Hematopoietic multipotent progenitor cell treated with erythropoietin and hydrocortisone succinate and interleukin-3 and kit ligand, for 8 days (in vitro differentiated cells): ENCODE measurements around the gene KRTAP26-1.

Source experiments
- DNase-seq: peaks from one replicate; pipeline ENCODE4 v3.0.0-alpha.2; 2015

Gene KRTAP26-1, protein sequence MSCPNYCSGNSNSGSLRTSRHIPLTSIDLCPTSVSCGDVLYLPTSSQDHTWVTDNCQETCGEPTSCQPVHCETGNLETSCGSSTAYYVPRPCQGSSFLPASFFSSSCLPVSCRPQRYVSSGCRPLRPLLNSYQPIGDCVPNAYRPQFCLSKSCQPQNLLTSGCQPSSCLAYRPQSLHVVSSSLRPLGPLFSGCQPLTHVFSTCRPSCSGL

DNA sequence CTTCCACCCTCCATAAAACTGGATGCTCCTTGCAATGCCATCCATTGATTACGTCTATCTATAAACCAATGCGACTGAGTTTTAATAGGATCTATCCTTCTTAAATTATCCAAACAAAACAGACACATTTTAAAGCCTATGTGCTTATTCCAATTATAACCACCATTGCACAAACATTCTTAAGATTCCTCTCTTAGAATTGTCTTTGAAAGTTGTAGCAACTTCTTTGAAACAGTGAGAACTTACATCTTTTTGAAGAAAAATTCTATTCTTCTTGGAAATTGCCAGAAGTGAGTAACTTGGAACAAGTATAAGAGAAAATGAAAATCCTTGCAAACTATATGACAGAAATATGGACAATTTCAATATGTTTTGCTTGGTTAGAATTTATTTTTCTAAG is at the start of gene KRTAP26-1:
TSS of gene KRTAP26-1 (minus strand) at position 101 of the 400 bp plus-strand sequence. CDS start 280 bp downstream, outside the sequence.
- no peak for DNase-seq

DNA sequence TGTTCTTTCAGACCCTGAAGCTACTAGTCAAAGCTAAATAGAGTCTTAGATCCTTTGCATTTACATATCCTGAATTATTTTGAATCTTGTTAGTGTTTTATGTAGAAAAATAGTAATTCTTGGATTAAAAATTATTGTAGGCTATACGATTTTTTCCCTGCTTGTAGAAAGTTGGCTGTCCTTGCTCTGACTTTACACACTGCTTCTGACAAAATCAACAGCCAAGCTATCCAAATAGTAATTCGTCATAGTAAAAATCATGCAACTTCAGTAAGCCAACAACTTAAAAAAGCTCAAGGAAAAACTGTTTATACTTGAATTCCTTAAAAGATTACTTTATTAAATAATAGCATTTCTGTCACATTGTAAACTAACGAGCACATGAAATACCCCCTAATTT is 35.8 kb upstream of the KRTAP26-1 start:
- no peak for DNase-seq

DNA sequence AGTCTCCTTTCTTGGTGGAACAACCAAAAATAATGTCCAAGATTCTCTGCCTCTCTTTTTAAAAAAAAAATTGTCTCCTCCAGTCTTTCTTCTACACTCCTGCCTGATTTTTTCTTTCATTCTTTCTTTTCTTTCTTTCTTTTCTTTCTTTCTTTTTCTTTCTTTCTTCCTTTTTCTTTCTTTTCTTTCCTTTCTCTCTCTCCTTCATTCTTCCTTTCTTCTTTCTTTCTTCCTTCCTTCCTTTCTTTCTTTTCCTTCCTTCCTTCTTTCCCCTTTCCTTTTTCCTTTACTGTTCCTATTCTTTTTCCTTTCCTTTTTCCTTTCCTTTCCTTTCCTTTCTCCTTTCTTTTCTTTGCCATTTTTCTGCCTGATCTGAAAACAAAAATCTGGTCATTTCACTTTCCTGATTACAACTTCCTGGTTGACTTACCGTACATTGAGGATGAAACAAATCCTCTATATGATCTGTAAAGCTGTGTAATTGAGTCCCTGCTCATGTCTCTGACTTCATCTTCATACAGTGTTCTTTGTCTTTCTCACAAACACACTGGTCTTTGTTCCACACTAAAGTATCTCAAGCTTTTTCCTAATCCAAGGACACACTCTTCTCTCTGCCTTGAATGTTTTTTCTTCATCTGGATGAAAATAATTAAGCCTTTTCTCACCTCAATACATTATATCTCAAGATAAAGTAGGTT is 34.3 kb upstream of the KRTAP26-1 start:
- DNase-seq = no peak

DNA sequence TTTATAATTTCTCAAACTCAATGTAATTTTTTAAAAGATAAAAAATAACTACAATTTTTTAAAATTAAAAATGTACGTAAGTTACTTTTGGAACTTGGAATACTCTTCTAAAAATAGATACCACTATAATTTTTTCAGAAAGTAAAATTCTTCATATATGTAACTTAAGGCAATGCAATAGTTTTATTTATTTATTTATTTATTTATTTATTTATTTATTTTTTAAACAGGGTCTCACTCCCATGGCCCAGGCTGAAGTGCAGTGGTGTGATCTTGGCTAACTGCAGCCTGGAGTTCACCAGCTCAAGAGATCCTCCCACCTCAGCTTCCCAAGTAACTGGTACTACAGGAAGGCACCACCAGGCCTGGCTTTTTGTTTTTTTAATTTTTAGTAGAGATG is 31.4 kb upstream of the KRTAP26-1 start:
- DNase-seq = no peak

DNA sequence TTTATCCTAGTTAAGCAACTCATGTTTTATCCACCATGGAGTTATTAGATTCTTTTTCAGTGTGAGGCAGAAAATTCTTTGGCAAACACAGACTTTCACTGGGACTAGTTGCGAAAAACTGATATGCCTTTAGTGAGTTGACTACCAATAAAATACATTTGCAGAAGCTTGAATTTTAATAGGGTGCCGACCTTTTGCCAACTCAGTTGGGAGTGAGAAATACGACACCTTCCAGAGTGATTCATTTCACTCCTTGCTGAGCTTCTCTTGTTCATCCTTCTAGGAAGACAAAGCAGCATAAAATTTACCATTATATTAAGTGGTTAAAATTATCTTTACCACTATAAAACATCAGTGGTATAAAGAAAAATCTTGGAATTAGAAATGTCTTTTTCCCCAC is 29.5 kb upstream of the KRTAP26-1 start:
- DNase-seq = no peak

DNA sequence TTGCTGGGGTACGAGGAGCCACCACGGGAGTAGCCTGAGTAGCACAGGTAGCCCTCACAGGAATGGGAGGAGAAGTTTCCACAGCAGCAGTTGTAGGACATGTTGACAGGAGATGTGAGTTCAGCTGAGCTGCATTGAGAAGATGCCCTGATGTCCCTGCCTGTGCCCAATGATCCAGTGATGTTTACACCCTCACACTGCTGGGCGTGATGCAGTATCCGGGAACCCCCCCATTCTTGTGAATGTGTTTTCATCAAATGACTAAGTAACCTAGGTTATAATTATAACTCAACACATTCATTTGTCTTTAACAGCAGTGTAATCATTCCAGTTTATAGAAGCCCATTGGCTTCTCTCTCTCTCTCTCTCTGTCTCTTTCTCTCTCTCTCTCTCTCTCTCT is 28.4 kb upstream of the KRTAP26-1 start, which contains the start of gene KRTAP23-1:
TSS of gene KRTAP23-1 (minus strand) at position 101 of the 400 bp plus-strand sequence. CDS start at position 101, 0 bp downstream.
- no peak for DNase-seq

DNA sequence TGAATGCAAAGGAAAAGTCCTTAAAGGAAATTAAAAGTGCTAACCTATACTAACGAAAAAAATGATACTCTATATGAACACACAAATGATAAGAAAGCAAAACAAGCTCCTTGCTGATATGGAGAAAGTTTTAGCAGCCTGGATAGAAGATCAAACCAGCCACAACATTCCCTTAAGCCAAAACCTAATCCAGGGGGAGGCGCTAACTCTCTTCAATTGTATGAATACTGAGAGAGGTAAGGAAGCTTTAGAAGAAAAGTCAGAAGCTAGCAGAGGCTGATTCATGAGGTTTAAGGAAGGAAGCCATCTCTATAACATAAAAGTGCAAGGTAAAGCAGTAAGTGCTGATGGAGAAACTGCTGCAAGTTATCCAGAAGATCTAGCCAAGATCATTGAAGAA is 24.9 kb upstream of the KRTAP26-1 start:
- no peak for DNase-seq

DNA sequence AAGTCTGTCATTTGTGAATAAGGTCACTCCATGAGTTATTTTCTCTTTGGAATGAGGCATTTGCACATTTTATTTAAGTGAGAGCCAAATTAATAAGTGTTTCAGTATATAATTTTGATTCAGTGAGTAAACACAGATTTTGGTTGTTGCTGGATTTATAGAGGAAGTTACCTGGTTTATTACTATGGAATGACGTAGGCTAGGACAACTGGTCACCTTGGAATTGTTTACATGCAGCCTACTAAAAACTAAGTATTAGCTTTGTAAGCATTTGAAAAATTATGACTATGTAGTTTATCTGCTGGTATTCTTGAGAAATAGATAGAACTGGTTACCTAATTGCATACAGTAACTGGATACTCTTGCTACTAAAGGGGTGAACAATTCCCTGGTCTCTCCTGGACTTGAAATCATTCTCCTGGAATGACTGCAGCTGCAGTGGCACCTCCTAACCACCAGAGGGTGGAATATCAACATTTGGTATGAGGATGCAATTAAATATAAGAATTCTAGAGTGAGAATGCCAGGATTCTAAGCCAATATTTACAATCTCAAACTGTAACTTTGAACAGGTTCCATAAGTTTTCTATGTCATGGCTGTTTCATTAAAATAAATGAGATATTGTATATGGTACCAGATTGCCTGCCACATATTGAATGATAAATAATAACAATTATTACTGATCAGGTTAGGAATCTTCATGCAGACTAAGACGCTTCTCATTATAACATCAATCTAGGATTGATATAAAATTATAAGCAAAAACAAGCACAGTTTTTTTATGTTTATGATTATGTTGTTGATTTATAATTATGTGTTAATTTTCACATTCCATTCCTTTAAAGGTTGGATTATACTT is 20.8 kb upstream of the KRTAP26-1 start:
- DNase-seq = peak; percentile 41

DNA sequence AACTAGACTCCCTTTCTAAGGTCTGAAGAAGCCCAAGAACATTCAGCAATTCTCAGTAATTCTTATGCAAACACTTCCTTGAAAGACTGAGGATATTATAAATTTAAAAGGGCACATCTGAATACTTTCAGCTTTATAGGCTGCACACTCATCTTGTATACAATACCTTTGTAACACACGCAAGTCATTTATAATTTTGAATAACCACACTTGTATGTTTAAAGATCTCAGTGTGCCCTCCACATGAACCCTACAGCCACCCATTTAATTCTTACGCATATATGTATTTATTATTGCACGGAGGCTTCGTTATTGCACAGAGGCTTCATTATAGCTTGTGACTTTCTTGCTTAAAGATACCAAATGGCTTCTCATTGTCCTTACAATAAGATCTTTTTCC is 18.6 kb upstream of the KRTAP26-1 start:
- no peak for DNase-seq

DNA sequence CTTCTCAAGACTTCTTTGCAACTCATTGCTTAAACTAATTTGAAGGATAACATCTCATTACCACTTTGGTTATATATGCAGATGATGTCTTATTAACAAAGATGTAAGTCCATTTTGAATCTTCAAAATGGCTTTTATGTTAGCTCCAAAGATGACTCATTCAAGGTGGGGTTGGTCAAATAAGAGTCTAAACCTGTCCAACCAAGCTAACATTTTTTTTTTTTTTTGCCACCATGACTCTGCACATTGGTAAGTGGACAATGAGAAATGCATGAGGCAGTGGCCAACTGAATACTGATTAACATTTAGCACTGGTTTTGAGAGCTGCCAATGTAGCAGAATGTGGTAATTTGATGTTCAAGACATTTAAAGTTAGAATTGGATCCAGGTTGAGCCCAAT is 17.7 kb upstream of the KRTAP26-1 start:
- no peak for DNase-seq

DNA sequence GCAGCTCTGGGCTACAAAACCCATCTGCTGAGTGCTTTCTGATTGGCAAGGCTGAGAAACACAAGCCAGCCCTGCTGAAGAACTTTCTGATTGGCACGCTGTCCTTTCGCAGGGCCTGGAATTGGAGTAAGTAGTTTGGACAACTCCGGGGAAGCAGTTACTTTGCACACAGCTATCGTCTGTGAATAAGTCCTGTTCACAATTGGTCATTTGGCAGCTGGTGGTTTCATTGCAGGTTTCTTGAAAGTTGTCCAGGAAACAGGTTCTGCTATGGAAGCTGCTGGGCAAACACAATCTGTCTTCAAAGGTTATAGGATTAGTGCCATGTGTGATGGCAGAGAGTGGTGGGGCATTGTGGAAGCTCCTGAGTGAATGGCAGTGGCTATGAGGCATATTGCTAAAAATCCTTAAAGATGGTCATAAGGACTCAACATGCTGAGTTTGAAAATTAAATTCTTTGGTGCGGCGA is 17.2 kb upstream of the KRTAP26-1 start, which contains the start of gene KRTAP27-1:
TSS of gene KRTAP27-1 (minus strand) at position 419 of the 469 bp plus-strand sequence. CDS start at position 393, 26 bp downstream.
- DNase-seq = no peak

DNA sequence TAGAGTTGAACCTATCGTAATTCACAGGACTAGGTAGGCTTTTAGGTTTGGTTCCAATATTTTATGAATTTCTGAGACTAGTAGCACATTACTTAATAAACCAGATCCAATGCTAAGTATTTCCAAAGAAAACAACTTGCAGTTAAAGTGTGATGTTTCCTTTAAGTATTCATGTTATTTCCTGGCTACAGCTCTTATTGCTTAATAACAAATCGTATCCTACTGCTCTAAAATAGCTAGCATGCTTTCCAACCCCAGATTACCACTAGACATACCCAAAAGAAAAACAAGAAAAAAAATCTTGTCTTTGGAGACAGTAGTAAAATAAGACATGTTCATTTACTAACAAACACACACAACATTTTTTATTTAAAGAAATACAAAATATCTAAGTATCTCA is 16.5 kb upstream of the KRTAP26-1 start:
- no peak for DNase-seq

DNA sequence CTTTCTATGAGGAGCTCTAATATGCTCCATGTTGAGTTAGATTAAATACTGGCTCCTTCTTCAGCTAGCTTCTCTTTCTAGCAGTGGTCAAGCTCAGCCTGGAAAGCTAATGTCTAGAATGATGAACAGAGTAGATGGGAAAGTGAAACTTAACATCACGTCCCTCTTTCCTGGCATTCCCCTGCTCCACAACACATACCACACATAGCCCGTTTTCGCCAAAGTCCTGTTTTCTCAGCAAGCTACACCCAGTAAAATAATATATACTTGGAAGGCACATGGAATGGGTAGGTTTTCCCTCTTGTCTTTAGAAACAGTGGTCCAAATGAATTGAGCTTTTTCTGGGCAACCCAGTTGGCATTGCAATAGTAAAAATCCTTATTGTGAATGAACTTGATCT is 13.6 kb upstream of the KRTAP26-1 start:
- DNase-seq = no peak

DNA sequence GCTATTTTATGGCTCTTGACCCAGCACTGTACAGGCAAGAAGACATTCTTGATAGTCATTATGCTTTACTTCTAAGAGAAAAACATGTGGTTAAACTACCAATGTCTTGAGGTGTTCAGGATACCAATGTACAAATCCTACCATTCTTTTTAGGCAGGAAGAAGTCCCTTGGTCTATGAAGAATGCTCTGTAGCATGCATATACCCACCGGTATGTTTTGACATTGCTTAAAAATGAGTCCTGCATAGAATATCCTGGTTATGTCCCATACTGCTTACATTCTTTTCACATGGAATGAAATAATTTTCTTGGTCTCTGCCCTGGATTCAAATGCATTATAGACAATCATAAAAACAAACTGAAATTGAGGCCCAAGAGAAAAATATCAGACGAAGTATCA is 12.6 kb upstream of the KRTAP26-1 start:
- no peak for DNase-seq

DNA sequence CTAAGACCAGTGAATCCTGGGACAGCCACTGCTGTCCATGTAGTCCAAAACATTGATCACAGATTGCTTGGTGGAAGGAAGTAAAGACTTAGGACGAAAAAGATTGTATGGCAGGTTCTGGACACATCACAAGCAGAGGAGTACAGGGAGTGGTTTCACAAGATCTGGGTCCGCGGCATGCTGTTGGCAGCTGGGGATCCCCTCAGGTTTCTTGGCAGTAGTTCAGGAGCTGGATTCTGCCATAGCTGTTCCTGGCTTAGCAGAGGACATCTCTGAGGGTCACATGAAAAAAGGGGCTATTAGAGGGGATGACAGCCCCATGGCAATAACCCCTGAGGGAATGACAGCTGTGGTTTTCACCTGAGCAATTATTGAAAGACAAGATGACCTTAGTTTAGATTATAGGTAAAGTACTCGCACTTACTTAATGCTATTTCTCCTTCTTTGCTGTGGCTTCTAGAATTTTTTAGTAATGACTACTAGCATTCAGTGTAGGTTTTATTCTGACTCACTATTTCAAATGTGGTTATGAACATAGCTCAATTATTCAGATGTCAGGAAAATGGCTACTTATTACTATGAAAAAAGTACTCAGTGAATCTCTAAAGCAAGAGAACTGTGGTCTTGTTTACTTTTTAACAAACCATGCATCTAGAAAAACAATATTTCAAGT is 9.2 kb upstream of the KRTAP26-1 start:
- DNase-seq = no peak

DNA sequence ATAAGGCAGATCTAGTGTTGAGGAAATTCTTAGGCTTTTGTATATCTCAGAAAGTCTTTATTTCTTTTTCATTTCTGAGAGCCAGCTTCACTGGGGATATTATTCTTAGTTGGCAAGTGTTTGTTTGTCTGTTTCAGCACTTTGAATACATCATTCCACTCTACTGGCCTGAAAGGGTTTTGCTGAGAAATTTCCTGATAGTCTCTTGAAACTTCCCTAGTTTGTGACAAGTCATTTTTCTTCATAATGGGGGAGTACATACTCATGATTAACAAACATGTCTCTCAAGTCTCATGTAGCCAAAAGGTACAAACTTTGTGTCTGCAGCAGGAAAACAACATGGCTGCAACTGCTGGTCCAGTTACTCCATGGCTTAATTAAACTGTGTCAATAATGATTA is 6.3 kb upstream of the KRTAP26-1 start:
- no peak for DNase-seq

DNA sequence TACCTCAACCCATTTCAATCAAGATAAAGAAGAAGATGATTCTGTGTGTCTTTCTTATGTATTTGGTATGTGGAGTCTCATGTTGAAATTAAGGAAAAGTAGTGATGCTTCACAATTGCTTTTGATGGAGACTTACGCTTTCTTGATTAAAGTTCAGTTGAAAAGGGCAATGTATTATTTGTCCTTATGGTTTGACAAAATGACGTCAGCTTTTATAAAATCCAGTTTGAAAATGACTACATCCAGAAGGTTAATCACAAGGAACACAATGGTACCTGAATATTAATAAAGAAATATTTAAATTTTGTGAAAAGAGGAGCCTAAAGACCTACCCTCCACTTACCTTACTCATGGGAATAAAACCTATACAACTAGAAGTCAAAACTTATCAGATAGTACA is 4.4 kb downstream of the KRTAP26-1 start:
- DNase-seq = no peak

DNA sequence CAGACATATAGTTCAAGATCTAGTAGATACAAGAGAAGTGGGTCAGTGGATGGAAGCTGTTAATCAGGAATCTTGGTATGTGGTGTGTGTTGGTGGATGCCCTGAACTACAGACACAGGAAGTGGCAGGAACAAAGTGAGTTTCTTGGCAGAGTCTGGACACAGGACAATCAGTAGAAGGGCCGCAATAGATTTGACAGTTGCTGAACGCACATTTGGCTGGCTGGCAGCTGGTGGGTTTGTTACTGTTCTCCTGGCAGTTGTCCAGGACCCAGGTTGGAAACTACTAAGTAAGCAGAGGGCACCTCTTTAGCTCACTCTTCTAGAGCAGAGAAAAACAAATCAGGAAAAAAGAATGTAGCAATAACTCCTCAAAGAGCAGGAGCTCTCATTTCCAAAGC is 13.2 kb downstream of the KRTAP26-1 start:
- no peak for DNase-seq

DNA sequence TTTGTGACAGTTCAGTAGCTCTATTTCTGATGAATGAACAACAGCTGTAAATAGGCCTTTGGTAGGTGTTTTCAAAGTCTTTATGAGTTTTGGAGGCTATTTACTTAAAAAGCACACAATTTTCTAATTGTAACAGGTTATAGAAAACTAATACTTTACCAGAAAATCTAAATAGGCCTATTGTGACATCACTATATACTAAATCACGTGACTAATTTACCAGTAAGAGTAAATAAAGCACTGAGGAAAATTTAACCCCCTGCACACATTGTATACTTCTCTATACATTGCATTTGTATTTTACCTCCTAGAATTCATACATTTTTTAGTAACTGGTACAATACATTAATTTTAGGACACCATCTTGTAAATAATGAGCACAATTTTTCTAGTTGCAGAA is 15.0 kb downstream of the KRTAP26-1 start:
- DNase-seq = no peak

DNA sequence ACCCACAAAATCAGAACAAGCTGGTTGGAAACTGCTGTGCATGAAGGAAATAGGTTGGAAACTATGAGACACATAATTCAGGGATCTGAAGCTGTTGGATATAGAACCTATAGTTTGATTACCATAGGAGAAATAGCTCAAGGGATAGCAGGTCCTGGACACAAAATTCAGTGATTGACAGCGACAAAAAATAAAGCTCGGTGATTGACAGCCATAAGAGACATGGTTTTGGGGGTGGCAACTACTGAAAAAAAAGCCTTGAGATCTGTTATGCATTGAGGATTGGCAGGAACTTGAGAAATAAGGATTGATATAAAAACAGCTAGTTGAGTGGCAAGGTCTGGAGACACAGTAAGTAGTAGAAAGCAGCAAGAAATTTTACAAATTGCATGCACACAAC is 30.9 kb downstream of the KRTAP26-1 start, which contains the start of gene KRTAP25-1:
TSS of gene KRTAP25-1 (minus strand) at position 300 of the 400 bp plus-strand sequence. CDS start at position 276, 24 bp downstream.
- DNase-seq = no peak

DNA sequence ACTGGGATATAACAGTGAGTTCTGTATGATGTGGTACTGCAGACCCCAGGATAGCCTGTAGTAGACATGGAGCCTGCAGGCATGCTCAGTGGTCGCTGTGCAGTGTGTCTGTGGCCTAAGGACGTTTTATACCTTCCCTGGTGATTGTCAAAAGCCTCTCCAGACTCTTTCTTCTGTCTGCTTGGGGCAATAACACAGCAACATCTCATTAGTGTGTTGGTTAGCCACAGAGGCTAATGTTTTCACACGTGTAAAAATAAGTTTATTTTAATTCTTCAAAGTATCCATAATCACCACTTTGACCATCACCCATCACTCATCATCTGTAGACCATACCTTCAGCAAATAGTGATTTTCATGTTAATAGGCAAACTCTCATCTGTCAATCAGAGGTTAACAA is 37.3 kb downstream of the KRTAP26-1 start, which contains the start of gene KRTAP24-1:
TSS of gene KRTAP24-1 (minus strand) at position 101 of the 400 bp plus-strand sequence. CDS start at position 83, 18 bp downstream.
- no peak for DNase-seq

DNA sequence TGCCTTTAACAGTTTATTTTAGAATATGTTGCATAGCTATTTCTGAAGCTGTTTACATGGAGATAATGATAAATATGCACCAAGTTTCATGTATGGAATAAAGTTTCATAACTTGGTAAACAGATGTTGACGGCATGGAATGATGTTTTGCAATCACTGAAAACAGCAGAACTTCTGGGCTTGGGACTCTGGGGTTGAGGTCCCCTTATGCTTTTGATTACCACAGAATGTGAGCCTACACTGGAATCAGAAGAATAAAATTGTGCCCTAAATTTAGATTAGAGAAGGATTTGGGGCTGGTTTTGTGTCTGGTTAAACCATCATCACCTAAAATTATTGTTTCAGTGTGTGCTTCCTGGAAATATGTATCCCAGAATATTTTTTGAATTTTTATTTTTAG is 48.5 kb downstream of the KRTAP26-1 start:
- DNase-seq = no peak

DNA sequence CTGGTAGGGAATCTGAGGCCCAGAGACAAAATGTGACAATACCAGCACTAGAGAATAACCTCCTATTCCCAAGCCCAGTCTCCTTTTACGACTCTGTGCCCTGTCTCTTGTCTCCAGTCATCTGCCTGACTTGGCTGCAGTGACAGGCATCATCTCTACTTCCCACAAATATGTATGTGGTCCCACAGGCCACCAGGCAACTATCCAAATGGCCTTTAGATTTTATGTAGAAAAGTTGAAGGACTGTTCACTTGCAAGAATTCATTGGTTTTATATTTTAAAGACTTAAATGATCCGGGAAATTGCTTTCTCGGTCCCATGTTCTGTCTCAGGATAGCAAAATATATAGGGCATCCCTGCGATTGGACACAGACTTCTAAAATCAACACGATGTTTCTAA is 49.0 kb downstream of the KRTAP26-1 start:
- DNase-seq = no peak
